ENCODE data around the gene EIF5A.

- TF ChIP-seq, protein P1, sequence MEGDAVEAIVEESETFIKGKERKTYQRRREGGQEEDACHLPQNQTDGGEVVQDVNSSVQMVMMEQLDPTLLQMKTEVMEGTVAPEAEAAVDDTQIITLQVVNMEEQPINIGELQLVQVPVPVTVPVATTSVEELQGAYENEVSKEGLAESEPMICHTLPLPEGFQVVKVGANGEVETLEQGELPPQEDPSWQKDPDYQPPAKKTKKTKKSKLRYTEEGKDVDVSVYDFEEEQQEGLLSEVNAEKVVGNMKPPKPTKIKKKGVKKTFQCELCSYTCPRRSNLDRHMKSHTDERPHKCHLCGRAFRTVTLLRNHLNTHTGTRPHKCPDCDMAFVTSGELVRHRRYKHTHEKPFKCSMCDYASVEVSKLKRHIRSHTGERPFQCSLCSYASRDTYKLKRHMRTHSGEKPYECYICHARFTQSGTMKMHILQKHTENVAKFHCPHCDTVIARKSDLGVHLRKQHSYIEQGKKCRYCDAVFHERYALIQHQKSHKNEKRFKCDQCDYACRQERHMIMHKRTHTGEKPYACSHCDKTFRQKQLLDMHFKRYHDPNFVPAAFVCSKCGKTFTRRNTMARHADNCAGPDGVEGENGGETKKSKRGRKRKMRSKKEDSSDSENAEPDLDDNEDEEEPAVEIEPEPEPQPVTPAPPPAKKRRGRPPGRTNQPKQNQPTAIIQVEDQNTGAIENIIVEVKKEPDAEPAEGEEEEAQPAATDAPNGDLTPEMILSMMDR (conservative IDR thresholded peaks at IDR 0.05 in 1 of 2, IDR thresholded peaks at IDR 0.05 in 1 of 2; ENCODE audit: low read depth in 1 of 2, low read length in 2 of 2), result no peak
- TF ChIP-seq EZH2 (IDR thresholded peaks at IDR 0.05; ENCODE audit: low read length, missing control alignments), result no peak
Observed at GRCh38 chr17:7329374-7329996, 22.1 kb downstream of the EIF5A start.

All from fibroblast of lung (primary cell).